HepG2 (cell line): Measurements from ENCODE around the gene SETSIP.

Experiments
- EP300 ChIP-seq, 3 experiments: sonication (generic) in 1 of 3; formaldehyde crosslinking in 1 of 3; IDR thresholded peaks; 2 replicates each; pipeline versions ENCODE4 v1.5.1 to v1.6.1; 2011 to 2020; ENCODE audit warnings: low read depth in 2 of 3, low read length in 2 of 3, borderline replicate concordance in 1 of 3, improper control_type of control experiment in 1 of 3, mild to moderate bottlenecking in 1 of 3, missing genetic modification reagents in 1 of 3, moderate library complexity in 1 of 3
- MAX ChIP-seq: IDR thresholded peaks from 2 replicates; pipeline ENCODE4 v1.6.1; 2012; ENCODE audit warnings: inconsistent platforms
- SRF ChIP-seq: IDR thresholded peaks from 2 replicates; pipeline ENCODE4 v1.6.1; 2011; ENCODE audit warnings: mild to moderate bottlenecking, low read depth, low read length, moderate library complexity
- USF2 ChIP-seq, 2 experiments: sonication (generic) in 1 of 2; formaldehyde crosslinking in 1 of 2; IDR thresholded peaks; 2 replicates each; pipeline versions ENCODE4 v1.5.1 to v1.6.1; 2011 to 2020; ENCODE audit warnings: borderline replicate concordance in 1 of 2, low read depth in 1 of 2, low read length in 1 of 2, mild to moderate bottlenecking in 1 of 2, missing genetic modification reagents in 1 of 2, moderate library complexity in 1 of 2
- ZBTB7A ChIP-seq: sonication (generic); formaldehyde crosslinking; IDR thresholded peaks from 2 replicates; pipeline ENCODE4 v1.8.0; 2022; ENCODE audit warnings: mild to moderate bottlenecking, missing genetic modification reagents
- ZNF678 ChIP-seq: sonication (generic); formaldehyde crosslinking; IDR thresholded peaks from 2 replicates; pipeline ENCODE4 v1.4.0; 2020; ENCODE audit warnings: mild to moderate bottlenecking, missing genetic modification reagents

GRCh38 chr1:92081031-92081430, 5.8 kb upstream of the SETSIP start:
- TF ChIP-seq ZBTB7A (CRISPR knock-in tag): no peak
- no peak for TF ChIP-seq ZNF678 (CRISPR knock-in tag)
- TF ChIP-seq SRF: no peak
- no peak for TF ChIP-seq USF2 (IDR thresholded peaks at IDR 0.05; ENCODE audit: low read depth, low read length)
- TF ChIP-seq USF2 (CRISPR knock-in tag; IDR thresholded peaks at IDR 0.05; ENCODE audit: borderline replicate concordance): no peak
- no peak for TF ChIP-seq EP300 (IDR thresholded peaks at IDR 0.05; ENCODE audit: low read depth in 2 of 2, low read length in 2 of 2)
- no peak for TF ChIP-seq EP300 (CRISPR knock-in tag; IDR thresholded peaks at IDR 0.05; ENCODE audit: borderline replicate concordance)
- TF ChIP-seq MAX: no peak
